GM12878 (cell line): Measurements from ENCODE around the gene HES7. TPM values are rescaled to one million over a fixed set of nuclear protein-coding genes. Genes with fewer than 3 reads are reported as not detected.

Experiments
- BRCA1 ChIP-seq: IDR thresholded peaks from 2 replicates; pipeline ENCODE4 v1.6.1; 2011; ENCODE audit warnings: low read depth, low read length, improper control_type of control experiment
- CBX5 ChIP-seq: sonication (generic); IDR thresholded peaks from 2 replicates; pipeline ENCODE4 v1.6.1; 2016; ENCODE audit warnings: low read depth, moderate library complexity, mild to moderate bottlenecking, inconsistent platforms
- CHD1 ChIP-seq: IDR thresholded peaks from 2 replicates; pipeline ENCODE4 v1.6.1; 2012; ENCODE audit warnings: low read depth, low read length, improper control_type of control experiment
- EGR1 ChIP-seq, 2 experiments: IDR thresholded peaks; 1 replicate in 1 of 2; 2 replicates in 1 of 2; pipeline ENCODE4 v1.6.1; 2011 to 2012; ENCODE audit warnings: low read depth in 2 of 2, low read length in 2 of 2, borderline replicate concordance in 1 of 2, mild to moderate bottlenecking in 1 of 2, moderate library complexity in 1 of 2
- FOS ChIP-seq: IDR thresholded peaks from 3 replicates; pipeline ENCODE4 v1.6.1; 2011; ENCODE audit warnings: borderline replicate concordance; ENCODE audit not compliant: insufficient read length; ENCODE audit errors: extremely low read depth
- JUND ChIP-seq: IDR thresholded peaks from 2 replicates; pipeline ENCODE4 v1.6.1; 2012; ENCODE audit warnings: low read depth, mild to moderate bottlenecking, low read length, improper control_type of control experiment, moderate library complexity
- KLF5 ChIP-seq: fragments of 450-650 bp; IDR thresholded peaks from 2 replicates; pipeline ENCODE4 v1.6.1; 2014; ENCODE audit warnings: mild to moderate bottlenecking; ENCODE audit not compliant: partially characterized antibody
- MEF2B ChIP-seq: fragments of 450-650 bp; IDR thresholded peaks from 2 replicates; pipeline ENCODE4 v1.6.1; 2018; ENCODE audit warnings: mild to moderate bottlenecking, moderate library complexity; ENCODE audit not compliant: partially characterized antibody, poor library complexity, severe bottlenecking
- NR2C2 ChIP-seq: IDR thresholded peaks from 2 replicates; pipeline ENCODE4 v1.6.1; 2011; ENCODE audit warnings: borderline replicate concordance, low read depth; ENCODE audit not compliant: control insufficient read depth, insufficient read length
- RCOR1 ChIP-seq: conservative IDR thresholded peaks from 2 replicates; pipeline ENCODE4 v1.6.1; 2012; ENCODE audit warnings: low read depth, low read length, improper control_type of control experiment
- RELA ChIP-seq: fragments of 450-650 bp; IDR thresholded peaks from 2 replicates; pipeline ENCODE4 v1.8.0; 2014; ENCODE audit warnings: borderline replicate concordance; ENCODE audit not compliant: partially characterized antibody
- RFX5 ChIP-seq: IDR thresholded peaks from 2 replicates; pipeline ENCODE4 v1.6.1; 2011; ENCODE audit warnings: low read depth, low read length, improper control_type of control experiment
- RUNX3 ChIP-seq: IDR thresholded peaks from 2 replicates; pipeline ENCODE4 v1.6.1; 2012; ENCODE audit warnings: low read length, inconsistent platforms
- SMAD5 ChIP-seq: IDR thresholded peaks from 2 replicates; pipeline ENCODE4 v1.6.1; 2016; ENCODE audit warnings: antibody characterized with exemption, low read depth
- SMARCA5 ChIP-seq: fragments of 450-650 bp; IDR thresholded peaks from 2 replicates; pipeline ENCODE4 v1.6.1; 2017; ENCODE audit warnings: mild to moderate bottlenecking
- TAF1 ChIP-seq: IDR thresholded peaks from 2 replicates; pipeline ENCODE4 v1.6.1; 2011; ENCODE audit warnings: mild to moderate bottlenecking, low read depth, low read length, borderline replicate concordance
- TCF12 ChIP-seq: IDR thresholded peaks from 2 replicates; pipeline ENCODE4 v1.6.1; 2011; ENCODE audit warnings: low read depth, mild to moderate bottlenecking, low read length
- ZBED1 ChIP-seq: IDR thresholded peaks from 2 replicates; pipeline ENCODE4 v1.6.1; 2016; ENCODE audit warnings: borderline replicate concordance
- ZNF384 ChIP-seq: IDR thresholded peaks from 2 replicates; pipeline ENCODE4 v1.6.1; 2012; ENCODE audit warnings: low read depth, mild to moderate bottlenecking, low read length, improper control_type of control experiment, borderline replicate concordance
- ZNF622 ChIP-seq: fragments of 450-650 bp; IDR thresholded peaks from 2 replicates; pipeline ENCODE4 v1.6.1; 2017; ENCODE audit warnings: mild to moderate bottlenecking, inconsistent platforms
- ZSCAN29 ChIP-seq: fragments of 450-650 bp; IDR thresholded peaks from 2 replicates; pipeline ENCODE4 v1.6.1; 2017; ENCODE audit warnings: mild to moderate bottlenecking, moderate library complexity
- polyA plus RNA-seq, 11 experiments: library from polyadenylated mRNA; depleted of rRNA in 4 of 11; unstranded in 6 of 11; stranded (reverse) in 5 of 11; fragments of >200 nt; fragmentation: Nextera tagmentation in 4 of 11; fragmentation: Illumina TruSeq in 1 of 11; extraction: Ambion mirVana in 4 of 11; extraction: Trizol in 1 of 11; gene quantifications; 1 replicate in 1 of 11; 2 replicates in 10 of 11; pipeline versions ENCODE4 v1.2.1 to v1.2.3, GENCODE V29; 2011 to 2016; ENCODE audit warnings: inconsistent platforms in 2 of 11, missing spikeins in 2 of 11, low read depth in 1 of 11
- total RNA-seq, 4 experiments: library from RNA; depleted of rRNA in 3 of 4; stranded (reverse); fragments of >200 nt in 3 of 4; fragmentation: Illumina TruSeq in 1 of 4; extraction: Trizol in 1 of 4; gene quantifications; 2 replicates each; pipeline versions ENCODE4 v1.2.1 to v1.2.3, GENCODE V29; 2013 to 2021
- TF ChIP-seq, protein P1 (sequence below): fragments of 450-650 bp; IDR thresholded peaks from 2 replicates; pipeline ENCODE4 v1.6.1; 2014; ENCODE audit warnings: mild to moderate bottlenecking
- TF ChIP-seq, protein P2 (sequence below): fragments of 450-650 bp; IDR thresholded peaks from 2 replicates; pipeline ENCODE4 v1.6.1; 2017; ENCODE audit warnings: mild to moderate bottlenecking
- TF ChIP-seq, protein P3 (sequence below): fragments of 450-650 bp; IDR thresholded peaks from 2 replicates; pipeline ENCODE4 v1.6.1; 2018; ENCODE audit warnings: mild to moderate bottlenecking, low read depth, moderate library complexity; ENCODE audit not compliant: partially characterized antibody
- TF ChIP-seq, protein P4 (sequence below): IDR thresholded peaks from 2 replicates; pipeline ENCODE4 v1.6.1; 2011; ENCODE audit warnings: low read depth, mild to moderate bottlenecking, low read length, moderate library complexity, borderline replicate concordance; ENCODE audit errors: extremely low read depth

Gene HES7
- total and polyA plus RNA-seq, 10 of the 15 experiments (the other 5 are each of a cell fraction or from before 2014, with no cell fraction given): 0.07 to 1.3 (median 0.63) TPM; not detected in 4

DNA sequence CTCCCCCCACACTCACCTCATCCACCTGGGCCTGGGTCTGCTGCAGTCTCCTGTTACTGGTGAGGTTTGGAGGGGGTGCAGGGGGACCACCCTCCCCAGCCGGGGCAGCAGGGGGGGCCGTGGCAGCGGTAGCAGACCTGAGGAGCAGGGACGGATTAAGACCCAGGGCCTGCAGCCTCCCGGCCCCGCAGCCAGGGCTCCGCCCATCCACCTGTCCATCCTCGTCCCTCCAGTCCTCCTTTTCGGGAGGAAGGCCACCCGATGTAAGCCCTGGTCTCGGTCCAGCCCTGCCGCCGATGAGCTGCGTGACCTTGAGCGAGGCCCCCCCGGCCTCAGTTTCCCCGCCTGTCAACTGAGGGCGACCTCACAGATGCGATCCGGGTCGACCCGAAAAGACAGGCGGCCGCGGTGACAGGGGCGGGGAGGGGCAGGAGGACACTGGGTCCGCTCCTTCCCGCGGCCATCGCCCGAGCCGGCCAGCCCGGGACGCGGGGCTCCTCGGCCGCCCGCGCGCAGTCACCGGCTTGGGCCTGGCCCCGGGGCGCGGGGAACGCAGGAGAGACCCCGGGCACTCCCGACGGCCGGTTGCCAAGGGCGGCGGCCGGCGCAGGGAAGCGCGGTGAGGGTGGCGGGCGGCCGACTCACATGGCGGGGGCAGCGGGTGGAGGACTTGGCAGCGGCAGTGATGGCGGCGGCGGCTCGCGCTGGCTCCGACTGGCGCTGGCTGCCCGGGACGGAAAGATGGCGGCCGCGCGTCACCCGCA, 38.5 kb upstream of the HES7 start, which contains the start of gene VAMP2 (continued):
- TF ChIP-seq, protein P1, sequence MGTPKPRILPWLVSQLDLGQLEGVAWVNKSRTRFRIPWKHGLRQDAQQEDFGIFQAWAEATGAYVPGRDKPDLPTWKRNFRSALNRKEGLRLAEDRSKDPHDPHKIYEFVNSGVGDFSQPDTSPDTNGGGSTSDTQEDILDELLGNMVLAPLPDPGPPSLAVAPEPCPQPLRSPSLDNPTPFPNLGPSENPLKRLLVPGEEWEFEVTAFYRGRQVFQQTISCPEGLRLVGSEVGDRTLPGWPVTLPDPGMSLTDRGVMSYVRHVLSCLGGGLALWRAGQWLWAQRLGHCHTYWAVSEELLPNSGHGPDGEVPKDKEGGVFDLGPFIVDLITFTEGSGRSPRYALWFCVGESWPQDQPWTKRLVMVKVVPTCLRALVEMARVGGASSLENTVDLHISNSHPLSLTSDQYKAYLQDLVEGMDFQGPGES: no peak
- TF ChIP-seq SMARCA5 (peak; percentile 82), ZNF384 (no peak), TAF1 (peak; percentile 66; the same call in 1 of the 2 replicates), CBX5 (no peak), MEF2B (no peak), RFX5 (no peak), RELA (no peak), JUND (no peak), ZSCAN29 (peak; percentile 60; the same call in 1 of the 2 replicates), FOS (no peak), CHD1 (peak; percentile 32; the same call in 1 of the 2 replicates), EGR1 (IDR thresholded peaks at IDR 0.05; ENCODE audit: borderline replicate concordance in 1 of 2, low read depth in 2 of 2, low read length in 2 of 2) (no peak), NR2C2 (no peak), KLF5 (no peak), SMAD5 (no peak), ZNF622 (no peak), BRCA1 (no peak), RUNX3 (no peak), TCF12 (no peak), RCOR1 (no peak), ZBED1 (no peak)
- TF ChIP-seq, protein P2, sequence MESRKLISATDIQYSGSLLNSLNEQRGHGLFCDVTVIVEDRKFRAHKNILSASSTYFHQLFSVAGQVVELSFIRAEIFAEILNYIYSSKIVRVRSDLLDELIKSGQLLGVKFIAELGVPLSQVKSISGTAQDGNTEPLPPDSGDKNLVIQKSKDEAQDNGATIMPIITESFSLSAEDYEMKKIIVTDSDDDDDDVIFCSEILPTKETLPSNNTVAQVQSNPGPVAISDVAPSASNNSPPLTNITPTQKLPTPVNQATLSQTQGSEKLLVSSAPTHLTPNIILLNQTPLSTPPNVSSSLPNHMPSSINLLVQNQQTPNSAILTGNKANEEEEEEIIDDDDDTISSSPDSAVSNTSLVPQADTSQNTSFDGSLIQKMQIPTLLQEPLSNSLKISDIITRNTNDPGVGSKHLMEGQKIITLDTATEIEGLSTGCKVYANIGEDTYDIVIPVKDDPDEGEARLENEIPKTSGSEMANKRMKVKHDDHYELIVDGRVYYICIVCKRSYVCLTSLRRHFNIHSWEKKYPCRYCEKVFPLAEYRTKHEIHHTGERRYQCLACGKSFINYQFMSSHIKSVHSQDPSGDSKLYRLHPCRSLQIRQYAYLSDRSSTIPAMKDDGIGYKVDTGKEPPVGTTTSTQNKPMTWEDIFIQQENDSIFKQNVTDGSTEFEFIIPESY: no peak
- TF ChIP-seq, protein P3, sequence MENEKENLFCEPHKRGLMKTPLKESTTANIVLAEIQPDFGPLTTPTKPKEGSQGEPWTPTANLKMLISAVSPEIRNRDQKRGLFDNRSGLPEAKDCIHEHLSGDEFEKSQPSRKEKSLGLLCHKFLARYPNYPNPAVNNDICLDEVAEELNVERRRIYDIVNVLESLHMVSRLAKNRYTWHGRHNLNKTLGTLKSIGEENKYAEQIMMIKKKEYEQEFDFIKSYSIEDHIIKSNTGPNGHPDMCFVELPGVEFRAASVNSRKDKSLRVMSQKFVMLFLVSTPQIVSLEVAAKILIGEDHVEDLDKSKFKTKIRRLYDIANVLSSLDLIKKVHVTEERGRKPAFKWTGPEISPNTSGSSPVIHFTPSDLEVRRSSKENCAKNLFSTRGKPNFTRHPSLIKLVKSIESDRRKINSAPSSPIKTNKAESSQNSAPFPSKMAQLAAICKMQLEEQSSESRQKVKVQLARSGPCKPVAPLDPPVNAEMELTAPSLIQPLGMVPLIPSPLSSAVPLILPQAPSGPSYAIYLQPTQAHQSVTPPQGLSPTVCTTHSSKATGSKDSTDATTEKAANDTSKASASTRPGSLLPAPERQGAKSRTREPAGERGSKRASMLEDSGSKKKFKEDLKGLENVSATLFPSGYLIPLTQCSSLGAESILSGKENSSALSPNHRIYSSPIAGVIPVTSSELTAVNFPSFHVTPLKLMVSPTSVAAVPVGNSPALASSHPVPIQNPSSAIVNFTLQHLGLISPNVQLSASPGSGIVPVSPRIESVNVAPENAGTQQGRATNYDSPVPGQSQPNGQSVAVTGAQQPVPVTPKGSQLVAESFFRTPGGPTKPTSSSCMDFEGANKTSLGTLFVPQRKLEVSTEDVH: no peak
- TF ChIP-seq, protein P4, sequence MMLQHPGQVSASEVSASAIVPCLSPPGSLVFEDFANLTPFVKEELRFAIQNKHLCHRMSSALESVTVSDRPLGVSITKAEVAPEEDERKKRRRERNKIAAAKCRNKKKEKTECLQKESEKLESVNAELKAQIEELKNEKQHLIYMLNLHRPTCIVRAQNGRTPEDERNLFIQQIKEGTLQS: no peak
